ENCODE data around the gene APOL6.

- TF ChIP-seq CTCF (IDR thresholded peaks at IDR 0.05) (no peak), POLR2A (IDR thresholded peaks at IDR 0.05) (no peak)
Measured at GRCh38 chr22:35661464-35661863, 13.2 kb downstream of the APOL6 start.

Measured in Peyer's patch (tissue), 4 donors.